K562 (cell line): ENCODE results near the gene MBD4. TPM values are rescaled to one million over a fixed set of nuclear protein-coding genes. Genes with fewer than 3 reads are reported as not detected.

Source experiments
- CHCHD3 ChIP-seq: fragments of 250-450 bp; sonication (Bioruptor Pico); IDR thresholded peaks from 2 replicates; pipeline ENCODE4 v2.1.2; 2022; ENCODE audit warnings: mild to moderate bottlenecking
- CUX1 ChIP-seq: fragments of 200-800 bp; sonication (Bioruptor generic); IDR thresholded peaks from 2 replicates; pipeline ENCODE4 v1.6.1; 2016; ENCODE audit warnings: missing genetic modification characterization, missing compliant biosample characterization
- CXXC5 ChIP-seq: fragments of 250-450 bp; sonication (Bioruptor Pico); IDR thresholded peaks from 2 replicates; pipeline ENCODE4 v1.8.0; 2022; ENCODE audit warnings: inconsistent platforms, mild to moderate bottlenecking, moderate library complexity
- GATAD2A ChIP-seq: fragments of 450-650 bp; IDR thresholded peaks from 2 replicates; pipeline ENCODE4 v1.6.1; 2017
- HCFC1 ChIP-seq: IDR thresholded peaks from 2 replicates; pipeline ENCODE4 v1.6.1; 2012; ENCODE audit warnings: low read depth, low read length, improper control_type of control experiment
- HDAC1 ChIP-seq, 2 experiments: fragments of 450-650 bp; IDR thresholded peaks; 2 replicates each; pipeline ENCODE4 v1.6.1; 2016 to 2017; ENCODE audit warnings: inconsistent platforms in 1 of 2, mild to moderate bottlenecking in 1 of 2, moderate library complexity in 1 of 2
- MCM2 ChIP-seq: fragments of 450-650 bp; IDR thresholded peaks from 2 replicates; pipeline ENCODE4 v1.6.1; 2017; ENCODE audit warnings: low read depth, mild to moderate bottlenecking
- MXD1 ChIP-seq: fragments of 250-450 bp; sonication (Bioruptor Pico); IDR thresholded peaks from 2 replicates; pipeline ENCODE4 v1.8.0; 2021; ENCODE audit warnings: borderline replicate concordance, mild to moderate bottlenecking, moderate library complexity; ENCODE audit not compliant: poor library complexity, severe bottlenecking
- PHTF2 ChIP-seq: fragments of 250-450 bp; sonication (Bioruptor Pico); IDR thresholded peaks from 2 replicates; pipeline ENCODE4 v1.5.0; 2021; ENCODE audit warnings: mild to moderate bottlenecking
- POLR2G ChIP-seq: fragments of 200-400 bp; formaldehyde crosslinking; IDR thresholded peaks from 2 replicates; pipeline ENCODE4 v1.6.1; 2017; ENCODE audit warnings: low read depth, mild to moderate bottlenecking, antibody characterized with exemption, low read length, moderate library complexity
- PREB ChIP-seq: sonication (generic); formaldehyde crosslinking; IDR thresholded peaks from 2 replicates; pipeline ENCODE4 v1.8.1; 2023; ENCODE audit warnings: mild to moderate bottlenecking, missing genetic modification reagents
- SRF ChIP-seq, 2 experiments: fragments of 250-450, 450-650 bp in 1 of 2; sonication (Bioruptor Pico) in 1 of 2; sonication (generic) in 1 of 2; formaldehyde crosslinking; IDR thresholded peaks; 2 replicates each; pipeline versions ENCODE4 v1.5.0 to v1.5.1; 2020 to 2022; ENCODE audit warnings: mild to moderate bottlenecking in 1 of 2, missing genetic modification reagents in 1 of 2
- TBL1XR1 ChIP-seq, 2 experiments: IDR thresholded peaks; 2 replicates each; pipeline ENCODE4 v1.6.1; 2012; ENCODE audit warnings: improper control_type of control experiment in 2 of 2, low read length in 2 of 2, mild to moderate bottlenecking in 1 of 2
- ZFP1 ChIP-seq: fragments of 450-650 bp; formaldehyde crosslinking; IDR thresholded peaks from 2 replicates; pipeline ENCODE4 v1.4.0; 2020; ENCODE audit warnings: mild to moderate bottlenecking, mixed read lengths
- ZFPM2 ChIP-seq: fragments of 250-450 bp; sonication (Bioruptor Pico); IDR thresholded peaks from 2 replicates; pipeline ENCODE4 v1.5.1; 2022; ENCODE audit warnings: mild to moderate bottlenecking
- ZNF354B ChIP-seq: fragments of 250-450 bp; sonication (Bioruptor Pico); IDR thresholded peaks from 2 replicates; pipeline ENCODE4 v1.4.0; 2020
- ZNF695 ChIP-seq: fragments of 450-650 bp; formaldehyde crosslinking; IDR thresholded peaks from 2 replicates; pipeline ENCODE4 v1.4.0; 2020; ENCODE audit warnings: mild to moderate bottlenecking, moderate library complexity
- ZNF780A ChIP-seq: fragments of 250-450 bp; sonication (Bioruptor Pico); IDR thresholded peaks from 2 replicates; pipeline ENCODE4 v1.5.0; 2021; ENCODE audit warnings: mild to moderate bottlenecking
- polyA plus RNA-seq, 8 experiments: library from polyadenylated mRNA; depleted of rRNA in 4 of 8; stranded (reverse) in 5 of 8; unstranded in 3 of 8; fragments of >200 nt; fragmentation: Nextera tagmentation in 2 of 8; fragmentation: Illumina TruSeq in 1 of 8; extraction: Ambion mirVana in 2 of 8; extraction: Trizol in 1 of 8; gene quantifications; 2 replicates each; pipeline versions ENCODE4 v1.2.1 to v1.2.3, GENCODE V29; 2011 to 2014; ENCODE audit warnings: inconsistent platforms in 1 of 8, missing spikeins in 1 of 8
- total RNA-seq, 7 experiments: library from RNA; depleted of rRNA in 6 of 7; stranded (reverse); fragments of >200 nt in 6 of 7; fragmentation: Illumina TruSeq in 2 of 7; extraction: Trizol in 2 of 7; gene quantifications; 2 replicates each; pipeline versions ENCODE4 v1.2.1 to v1.2.3, GENCODE V29; 2011 to 2021; ENCODE audit warnings: low replicate concordance in 1 of 7
- TF ChIP-seq, protein P1 (sequence below): sonication (generic); formaldehyde crosslinking; IDR thresholded peaks from 2 replicates; pipeline ENCODE4 v1.8.0; 2022; ENCODE audit warnings: mild to moderate bottlenecking, missing genetic modification reagents, borderline replicate concordance
- TF ChIP-seq, protein P2 (sequence below): fragments of 250-450 bp; sonication (Bioruptor Pico); IDR thresholded peaks from 2 replicates; pipeline ENCODE4 v1.8.0; 2022; ENCODE audit warnings: moderate library complexity, mild to moderate bottlenecking, inconsistent platforms

Gene MBD4
- total and polyA plus RNA-seq, 9 of the 15 experiments (the other 6 are each of a cell fraction or from before 2014, with no cell fraction given): 13.3 to 63.9 (median 39.0) TPM

- TF ChIP-seq SRF (CRISPR knock-in tag; IDR thresholded peaks at IDR 0.05) (no peak), MCM2 (no peak), POLR2G (no peak), ZFP1 (CRISPR knock-in tag) (no peak), CUX1 (CRISPR knock-in tag) (no peak), CXXC5 (CRISPR knock-in tag) (0 out of 2 replicates have a peak, but pooled peaks have one; percentile 10), HCFC1 (no peak), GATAD2A (no peak), ZFPM2 (no peak), PREB (no peak), ZNF354B (CRISPR knock-in tag) (no peak), TBL1XR1 (IDR thresholded peaks at IDR 0.05; ENCODE audit: low read length in 2 of 2) (peak; percentile 58 to 84; a peak in 3 of 4 replicates), PHTF2 (CRISPR knock-in tag) (no peak), ZNF780A (no peak), CHCHD3 (CRISPR knock-in tag) (no peak), MXD1 (CRISPR knock-in tag) (no peak), ZNF695 (CRISPR knock-in tag) (no peak), HDAC1 (IDR thresholded peaks at IDR 0.05) (0 out of 4 replicates have a peak, but pooled peaks of 1 of the 2 experiments have one; percentile 32)
- TF ChIP-seq, protein P1, sequence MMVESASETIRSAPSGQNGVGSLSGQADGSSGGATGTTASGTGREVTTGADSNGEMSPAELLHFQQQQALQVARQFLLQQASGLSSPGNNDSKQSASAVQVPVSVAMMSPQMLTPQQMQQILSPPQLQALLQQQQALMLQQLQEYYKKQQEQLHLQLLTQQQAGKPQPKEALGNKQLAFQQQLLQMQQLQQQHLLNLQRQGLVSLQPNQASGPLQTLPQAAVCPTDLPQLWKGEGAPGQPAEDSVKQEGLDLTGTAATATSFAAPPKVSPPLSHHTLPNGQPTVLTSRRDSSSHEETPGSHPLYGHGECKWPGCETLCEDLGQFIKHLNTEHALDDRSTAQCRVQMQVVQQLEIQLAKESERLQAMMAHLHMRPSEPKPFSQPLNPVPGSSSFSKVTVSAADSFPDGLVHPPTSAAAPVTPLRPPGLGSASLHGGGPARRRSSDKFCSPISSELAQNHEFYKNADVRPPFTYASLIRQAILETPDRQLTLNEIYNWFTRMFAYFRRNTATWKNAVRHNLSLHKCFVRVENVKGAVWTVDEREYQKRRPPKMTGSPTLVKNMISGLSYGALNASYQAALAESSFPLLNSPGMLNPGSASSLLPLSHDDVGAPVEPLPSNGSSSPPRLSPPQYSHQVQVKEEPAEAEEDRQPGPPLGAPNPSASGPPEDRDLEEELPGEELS: no peak
- TF ChIP-seq, protein P2, sequence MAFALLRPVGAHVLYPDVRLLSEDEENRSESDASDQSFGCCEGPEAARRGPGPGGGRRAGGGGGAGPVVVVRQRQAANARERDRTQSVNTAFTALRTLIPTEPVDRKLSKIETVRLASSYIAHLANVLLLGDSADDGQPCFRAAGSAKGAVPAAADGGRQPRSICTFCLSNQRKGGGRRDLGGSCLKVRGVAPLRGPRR (CRISPR knock-in tag): no peak
These were observed 21.9 kb upstream of the MBD4 start (continued) for GRCh38 chr3:129461461-129462146.
